Activated gamma-delta T cell treated with Interleukin-2 at 50 U/mL for 16 hours (primary cell): ENCODE results near the gene RNMT.
"Not testable (repeated sequence)": the region's sequence is repeated elsewhere in the genome, so short reads cannot be mapped to it uniquely, and the experiment has no call there.

ENCODE experiments used
- DNase-seq: peaks from one replicate; pipeline ENCODE4 v3.0.0-alpha.2; 2020

The RNMT gene

GRCh38 chr18:13726232-13726971 lies at the start of gene RNMT, which contains the start of gene FAM210A:
Gene RNMT, plus strand, starts transcription at chr18:13726673. Its CDS starts 4,845 bp downstream, at chr18:13731518.
Gene FAM210A, minus strand, starts transcription at chr18:13726558. Its CDS starts 44,481 bp downstream, at chr18:13682077.
- DNase-seq = peak; percentile 91

GRCh38 chr18:13677350-13677749 lies 49.1 kb upstream of the RNMT start:
- DNase-seq = not testable (repeated sequence)

GRCh38 chr18:13680612-13681011 lies 45.9 kb upstream of the RNMT start:
- no peak for DNase-seq

GRCh38 chr18:13681701-13682100 lies 44.8 kb upstream of the RNMT start:
- no peak for DNase-seq

- no peak for DNase-seq
These were observed 41.9 kb upstream of the RNMT start for GRCh38 chr18:13684546-13684945.

- DNase-seq = no peak
These were observed 38.0 kb upstream of the RNMT start for GRCh38 chr18:13688191-13689136.

GRCh38 chr18:13690060-13690459 lies 36.4 kb upstream of the RNMT start:
- not testable (repeated sequence) for DNase-seq

- not testable (repeated sequence) for DNase-seq
These were observed 31.1 kb upstream of the RNMT start for GRCh38 chr18:13695337-13695736.

GRCh38 chr18:13696961-13697360 lies 29.5 kb upstream of the RNMT start:
- no peak for DNase-seq

- DNase-seq = no peak
These were observed 26.3 kb upstream of the RNMT start for GRCh38 chr18:13700153-13700552.

- DNase-seq = no peak
These were observed 22.6 kb upstream of the RNMT start for GRCh38 chr18:13703899-13704298.

GRCh38 chr18:13710414-13710831 lies 16.1 kb upstream of the RNMT start:
- no peak for DNase-seq

GRCh38 chr18:13712400-13713131 lies 13.9 kb upstream of the RNMT start:
- no peak for DNase-seq

GRCh38 chr18:13713455-13714055 lies 12.9 kb upstream of the RNMT start:
- no peak for DNase-seq

- DNase-seq = no peak
These were observed 11.1 kb upstream of the RNMT start for GRCh38 chr18:13715330-13715729.

GRCh38 chr18:13716916-13717315 lies 9.6 kb upstream of the RNMT start:
- no peak for DNase-seq

GRCh38 chr18:13720123-13720522 lies 6.3 kb upstream of the RNMT start:
- no peak for DNase-seq

GRCh38 chr18:13720847-13721246 lies 5.6 kb upstream of the RNMT start:
- DNase-seq = no peak

GRCh38 chr18:13725566-13726231 lies 774 bp upstream of the RNMT start:
- no peak for DNase-seq

- peak; percentile 21 for DNase-seq
These were observed 479 bp downstream of the RNMT start for GRCh38 chr18:13726972-13727331.

- no peak for DNase-seq
These were observed 4.0 kb downstream of the RNMT start for GRCh38 chr18:13730481-13730880.

GRCh38 chr18:13735681-13736080 lies 9.2 kb downstream of the RNMT start:
- no peak for DNase-seq
